Left lung (tissue), 10 donors: ENCODE data around the gene TMEM135. TPM values are rescaled to one million over a fixed set of nuclear protein-coding genes. Genes with fewer than 3 reads are reported as not detected.
"Not testable (repeated sequence)": the region's sequence is repeated elsewhere in the genome, so short reads cannot be mapped to it uniquely, and the experiment has no call there.

Source experiments
- ATAC-seq: fragments of 200-7000 bp; cut with Tn5 transposase; one replicate; pipeline ENCODE4 v1.9.1; 2020; ENCODE audit warnings: moderate library complexity
- DNase-seq, 4 donors: peaks; one replicate each; pipeline ENCODE4 v3.0.0-alpha.2; 2013 to 2020
- H3K27ac ChIP-seq, 2 donors: fragments of 200-600 bp; sonication (generic) in 1 of 2; one replicate each; pipeline versions ENCODE4 v1.5.0 to v1.8.0; 2020 to 2021
- H3K27me3 ChIP-seq, 2 donors: fragments of 200-600 bp; sonication (generic) in 1 of 2; one replicate each; pipeline versions ENCODE4 v1.5.0 to v1.8.0; 2020 to 2021
- H3K36me3 ChIP-seq, 2 donors: fragments of 200-600 bp; sonication (generic) in 1 of 2; one replicate each; pipeline versions ENCODE4 v1.5.0 to v1.8.0; 2020 to 2021
- H3K4me1 ChIP-seq, 2 donors: fragments of 200-600 bp; one replicate each; pipeline ENCODE4 v1.8.0; 2021
- H3K4me3 ChIP-seq, 2 donors: fragments of 200-600 bp; sonication (generic) in 1 of 2; one replicate each; pipeline versions ENCODE4 v1.5.0 to v1.8.0; 2020 to 2021; ENCODE audit warnings: mild to moderate bottlenecking in 1 of 2
- H3K9me3 ChIP-seq, 2 donors: fragments of 200-600 bp; sonication (generic) in 1 of 2; one replicate each; pipeline versions ENCODE4 v1.5.0 to v1.8.0; 2020 to 2021
- CTCF ChIP-seq, 2 donors: fragments of 200-600 bp; sonication (generic) in 1 of 2; IDR thresholded peaks; one replicate each; pipeline versions ENCODE4 v1.5.0 to v1.8.0; 2021; ENCODE audit warnings: antibody characterized with exemption in 2 of 2
- intact Hi-C, 2 donors: fragments of 100-400 bp; cut with DNase I; formaldehyde crosslinking; loops; one replicate each; pipeline versions ENCODE4 v1.11.2 to v1.14.2; 2022
- polyA plus RNA-seq, 6 donors: library from polyadenylated mRNA; unstranded; fragments of 120-200 nt; gene quantifications; one replicate each; pipeline ENCODE4 v1.2.1, GENCODE V29; 2013; ENCODE audit not compliant: insufficient read length in 6 of 6
- total RNA-seq, 2 donors: library from RNA; stranded (reverse); fragmentation: NEBNext Ultra II Directional; extraction: Animal tissue kit (Norgen Biotek cat#: 25700); gene quantifications; one replicate each; pipeline ENCODE4 v1.2.1, GENCODE V29; 2021
- donor health status: DM: no; HTN: yes; CAD: no.
- donor health status: DM: no; HTN: no; CAD: no.

TMEM135 gene
- total and polyA plus RNA-seq, 8 donors, result 21.3 to 33.4 (median 27.2) TPM

- DNase-seq, result no peak
- Histone ChIP-seq H3K4me1 (no peaks in the 10 kb centered on the region), H3K27ac (no peak overlapping the region), H3K9me3 (no peaks in the 10 kb centered on the region), H3K36me3 (no peaks in the 10 kb centered on the region), H3K27me3 (no peaks in the 10 kb centered on the region), H3K4me3 (no peak overlapping the region)
- no peak for ATAC-seq
- TF ChIP-seq CTCF (IDR thresholded peaks at IDR 0.05), result no peak
- intact Hi-C loops, result no loop called here
Observed at GRCh38 chr11:87187930-87188329, 150.2 kb downstream of the TMEM135 start.

GRCh38 chr11:87188396-87188795 lies 150.7 kb downstream of the TMEM135 start:
- H3K9me3 ChIP-seq, H3K4me1 ChIP-seq, H3K27me3 ChIP-seq, intact Hi-C loops, H3K27ac ChIP-seq, H3K36me3 ChIP-seq, H3K4me3 ChIP-seq, ATAC-seq: not testable (repeated sequence)
- DNase-seq, result peak in 1 of 4 donors; percentile 42

- H3K27me3 ChIP-seq, intact Hi-C loops, H3K27ac ChIP-seq, ATAC-seq, H3K4me3 ChIP-seq, DNase-seq, H3K9me3 ChIP-seq, H3K36me3 ChIP-seq, H3K4me1 ChIP-seq: not testable (repeated sequence)
Observed at GRCh38 chr11:87188921-87189320, 151.2 kb downstream of the TMEM135 start.

GRCh38 chr11:87190071-87190470 lies 152.3 kb downstream of the TMEM135 start:
- H3K4me1 ChIP-seq, result no peaks in the 10 kb centered on the region
- no peak for TF ChIP-seq CTCF (IDR thresholded peaks at IDR 0.05)
- ATAC-seq, result no peak

GRCh38 chr11:87193756-87194470 lies 156.2 kb downstream of the TMEM135 start:
- ATAC-seq, result no peak
- intact Hi-C loops, result no loop called here
- H3K27me3 ChIP-seq, result no peaks in the 10 kb centered on the region

More at GRCh38 chr11:87190071-87190470, 152.3 kb downstream of the TMEM135 start:
- Histone ChIP-seq H3K9me3 (no peaks in the 10 kb centered on the region), H3K36me3 (no peaks in the 10 kb centered on the region), H3K4me3 (no peak overlapping the region), H3K27me3 (no peaks in the 10 kb centered on the region), H3K27ac (no peak overlapping the region)
- intact Hi-C loops, result no loop called here
- no peak for DNase-seq

More at GRCh38 chr11:87193756-87194470, 156.2 kb downstream of the TMEM135 start:
- no peak for TF ChIP-seq CTCF (IDR thresholded peaks at IDR 0.05)
- DNase-seq, result peak in 2 of 4 donors; percentile 45 to 65
- no peak overlapping the region for H3K4me3 ChIP-seq
- H3K27ac ChIP-seq, result no peak overlapping the region
- no peaks in the 10 kb centered on the region for H3K4me1 ChIP-seq
- H3K9me3 ChIP-seq, result no peaks in the 10 kb centered on the region
- no peaks in the 10 kb centered on the region for H3K36me3 ChIP-seq
